MM.1S (cell line): ENCODE measurements around the gene MRPL4.

Experiments
- DNase-seq: peaks from one replicate; pipeline ENCODE4 v3.0.0-alpha.2; 2015
- H2AFZ ChIP-seq: fragments of 300-600 bp; sonication (generic); 2 replicates; pipeline ENCODE4 v1.6.0; 2016; ENCODE audit warnings: antibody characterized with exemption, low read length
- H3F3A ChIP-seq: fragments of 300-600 bp; sonication (generic); 2 replicates; pipeline ENCODE4 v1.6.1; 2016; ENCODE audit warnings: mild to moderate bottlenecking, antibody characterized with exemption, low read length, moderate library complexity, mixed read lengths; ENCODE audit not compliant: insufficient read depth
- H3K27ac ChIP-seq: fragments of 300-600 bp; sonication (generic); 2 replicates; pipeline ENCODE4 v1.5.1; 2016; ENCODE audit warnings: mild to moderate bottlenecking, low read length
- H3K27me3 ChIP-seq: fragments of 300-600 bp; sonication (generic); replicated peaks from 2 replicates; pipeline ENCODE4 v1.6.0; 2016; ENCODE audit warnings: low read length; ENCODE audit not compliant: insufficient read depth
- H3K36me3 ChIP-seq: fragments of 300-600 bp; sonication (generic); replicated peaks from 2 replicates; pipeline ENCODE4 v1.6.1; 2016; ENCODE audit warnings: mild to moderate bottlenecking, low read length, mixed read lengths; ENCODE audit not compliant: insufficient read depth
- H3K4me1 ChIP-seq: fragments of 300-600 bp; sonication (generic); 2 replicates; pipeline ENCODE4 v1.6.1; 2016; ENCODE audit warnings: low read length, mixed read lengths
- H3K4me2 ChIP-seq: fragments of 300-600 bp; sonication (generic); 2 replicates; pipeline ENCODE4 v1.6.0; 2016; ENCODE audit warnings: low read depth, low read length
- H3K4me3 ChIP-seq: fragments of 300-600 bp; sonication (generic); 2 replicates; pipeline ENCODE4 v1.5.1; 2016; ENCODE audit warnings: low read length, mixed read lengths
- H3K79me2 ChIP-seq: fragments of 300-600 bp; sonication (generic); 2 replicates; pipeline ENCODE4 v1.6.1; 2016; ENCODE audit warnings: mixed run types, low read length, mixed read lengths
- H3K9ac ChIP-seq: fragments of 300-600 bp; sonication (generic); 2 replicates; pipeline ENCODE4 v1.6.1; 2016; ENCODE audit warnings: low read length, mixed read lengths
- H3K9me2 ChIP-seq: fragments of 300-600 bp; sonication (generic); replicated peaks from 2 replicates; pipeline ENCODE4 v1.6.1; 2016; ENCODE audit warnings: mild to moderate bottlenecking, low read length, mixed read lengths; ENCODE audit not compliant: insufficient read depth
- H3K9me3 ChIP-seq: fragments of 300-600 bp; sonication (generic); replicated peaks from 2 replicates; pipeline ENCODE4 v1.6.1; 2016; ENCODE audit warnings: mild to moderate bottlenecking, low read length, mixed read lengths; ENCODE audit not compliant: insufficient read depth
- H4K20me1 ChIP-seq: fragments of 300-600 bp; sonication (generic); 2 replicates; pipeline ENCODE4 v1.6.1; 2016; ENCODE audit warnings: mild to moderate bottlenecking, low read length, moderate library complexity, mixed read lengths; ENCODE audit not compliant: insufficient read depth
- CTCF ChIP-seq: fragments of 300-600 bp; sonication (generic); IDR thresholded peaks from 2 replicates; pipeline ENCODE4 v1.5.1; 2016; ENCODE audit warnings: antibody characterized with exemption, low read length, mixed read lengths
- EZH2 ChIP-seq: fragments of 300-600 bp; sonication (generic); optimal IDR thresholded peaks from 2 replicates; pipeline ENCODE3; 2017; ENCODE audit warnings: low read depth, mild to moderate bottlenecking, antibody characterized with exemption, low read length, mixed read lengths
- EZH2phosphoT487 ChIP-seq: fragments of 300-600 bp; sonication (generic); IDR thresholded peaks from 2 replicates; pipeline ENCODE4 v1.6.1; 2018; ENCODE audit warnings: antibody characterized with exemption, low read length

MRPL4 gene

GRCh38 chr19:10222201-10222890 lies 29.7 kb upstream of the MRPL4 start:
- TF ChIP-seq EZH2 = no peak
- TF ChIP-seq CTCF = no peak
- no peak for TF ChIP-seq EZH2phosphoT487
- H4K20me1 ChIP-seq = no peaks in the 10 kb centered on the region
- H3K27me3 ChIP-seq = no peaks in the 10 kb centered on the region
- peak; percentile 86 for DNase-seq
- peaks cover 54% of the 10 kb centered on the region for H3K79me2 ChIP-seq
- peaks cover 42% of the 10 kb centered on the region for H3F3A ChIP-seq
- no peaks in the 10 kb centered on the region for H3K9me3 ChIP-seq
- peak overlapping the region; percentile 96 for H3K27ac ChIP-seq
- peaks cover 51% of the 10 kb centered on the region for H3K4me1 ChIP-seq
- H2AFZ ChIP-seq = peak overlapping the region; percentile 46
- H3K9me2 ChIP-seq = no peaks in the 10 kb centered on the region
- H3K9ac ChIP-seq = peak overlapping the region; percentile 44
- H3K4me2 ChIP-seq = peak overlapping the region; percentile 38
- peak overlapping the region; percentile 24 for H3K4me3 ChIP-seq
- no peaks in the 10 kb centered on the region for H3K36me3 ChIP-seq

- TF ChIP-seq CTCF = no peak
- Histone ChIP-seq H3K79me2 (peaks cover 66% of the 10 kb centered on the region), H3K4me1 (peaks cover 54% of the 10 kb centered on the region)
Observed at GRCh38 chr19:10223488-10224213, 28.4 kb upstream of the MRPL4 start.

GRCh38 chr19:10224337-10224736 lies 27.7 kb upstream of the MRPL4 start:
- Histone ChIP-seq H3F3A (peaks cover 38% of the 10 kb centered on the region), H3K27me3 (no peaks in the 10 kb centered on the region), H4K20me1 (no peaks in the 10 kb centered on the region), H3K36me3 (no peaks in the 10 kb centered on the region), H2AFZ (no peak overlapping the region), H3K9me2 (no peaks in the 10 kb centered on the region), H3K9ac (no peak overlapping the region), H3K4me3 (no peak overlapping the region), H3K27ac (no peak overlapping the region), H3K4me2 (no peak overlapping the region), H3K4me1 (peaks cover 54% of the 10 kb centered on the region), H3K9me3 (no peaks in the 10 kb centered on the region), H3K79me2 (peaks cover 69% of the 10 kb centered on the region)
- TF ChIP-seq EZH2phosphoT487 (no peak), CTCF (no peak), EZH2 (no peak)
- DNase-seq = no peak

More at GRCh38 chr19:10223488-10224213, 28.4 kb upstream of the MRPL4 start:
- Histone ChIP-seq H3K27me3 (no peaks in the 10 kb centered on the region), H3K27ac (peak overlapping the region; percentile 96; the same call in 1 of the 2 replicates), H3K9ac (no peak overlapping the region), H3K36me3 (no peaks in the 10 kb centered on the region), H3F3A (peaks cover 42% of the 10 kb centered on the region), H3K9me3 (no peaks in the 10 kb centered on the region), H3K4me3 (no peak overlapping the region), H2AFZ (no peak overlapping the region), H3K4me2 (no peak overlapping the region; the same call in 1 of the 2 replicates), H4K20me1 (no peaks in the 10 kb centered on the region), H3K9me2 (no peaks in the 10 kb centered on the region)
- DNase-seq = no peak
